Measurements from ENCODE around the gene OOSP4B.
"Not testable (repeated sequence)": the region's sequence is repeated elsewhere in the genome, so short reads cannot be mapped to it uniquely, and the experiment has no call there.

The OOSP4B gene

GRCh38 chr11:60016881-60017280 lies at the start of gene OOSP4B:
Gene OOSP4B, plus strand, starts transcription at chr11:60017181.
- no peaks in the 10 kb centered on the region for H3K27me3 ChIP-seq (ENCODE audit: insufficient read depth, low read length)
- no peaks in the 10 kb centered on the region for H3K9me3 ChIP-seq (ENCODE audit: low read length)
- H3K4me1 ChIP-seq (ENCODE audit: insufficient read depth, low read length) = no peaks in the 10 kb centered on the region
- H3K4me3 ChIP-seq (ENCODE audit: low read length) = no peak within 1 kb of the TSS
- H3K36me3 ChIP-seq (ENCODE audit: insufficient read depth, low read length) = no peaks in the 10 kb centered on the region
- no peak within 1 kb of the TSS for H2AFZ ChIP-seq (ENCODE audit: low read depth, low read length)

- Histone ChIP-seq H3K27me3 (ENCODE audit: insufficient read depth, low read length) (no peaks in the 10 kb centered on the region), H3K36me3 (ENCODE audit: insufficient read depth, low read length) (no peaks in the 10 kb centered on the region), H3K4me3 (ENCODE audit: low read length) (no peak overlapping the region), H3K9me3 (ENCODE audit: low read length) (no peaks in the 10 kb centered on the region), H3K4me1 (ENCODE audit: insufficient read depth, low read length) (no peaks in the 10 kb centered on the region), H2AFZ (ENCODE audit: low read depth, low read length) (no peak overlapping the region)
Observed at GRCh38 chr11:59967677-59968394, 49.1 kb upstream of the OOSP4B start.

GRCh38 chr11:59968395-59968783 lies 48.6 kb upstream of the OOSP4B start:
- no peaks in the 10 kb centered on the region for H3K9me3 ChIP-seq (ENCODE audit: low read length)
- H2AFZ ChIP-seq (ENCODE audit: low read depth, low read length) = no peak overlapping the region
- no peaks in the 10 kb centered on the region for H3K27me3 ChIP-seq (ENCODE audit: insufficient read depth, low read length)
- no peak overlapping the region for H3K4me3 ChIP-seq (ENCODE audit: low read length)
- no peaks in the 10 kb centered on the region for H3K36me3 ChIP-seq (ENCODE audit: insufficient read depth, low read length)
- no peaks in the 10 kb centered on the region for H3K4me1 ChIP-seq (ENCODE audit: insufficient read depth, low read length)

GRCh38 chr11:59973097-59973496 lies 43.9 kb upstream of the OOSP4B start:
- H3K9me3 ChIP-seq (ENCODE audit: low read length) = no peaks in the 10 kb centered on the region
- H3K36me3 ChIP-seq (ENCODE audit: insufficient read depth, low read length) = no peaks in the 10 kb centered on the region
- no peak overlapping the region for H2AFZ ChIP-seq (ENCODE audit: low read depth, low read length)
- no peak overlapping the region for H3K4me3 ChIP-seq (ENCODE audit: low read length)
- H3K4me1 ChIP-seq (ENCODE audit: insufficient read depth, low read length) = no peaks in the 10 kb centered on the region
- no peaks in the 10 kb centered on the region for H3K27me3 ChIP-seq (ENCODE audit: insufficient read depth, low read length)

- Histone ChIP-seq H3K4me3 (ENCODE audit: low read length) (no peak overlapping the region), H2AFZ (ENCODE audit: low read depth, low read length) (no peak overlapping the region), H3K36me3 (ENCODE audit: insufficient read depth, low read length) (no peaks in the 10 kb centered on the region), H3K4me1 (ENCODE audit: insufficient read depth, low read length) (no peaks in the 10 kb centered on the region), H3K9me3 (ENCODE audit: low read length) (no peaks in the 10 kb centered on the region), H3K27me3 (ENCODE audit: insufficient read depth, low read length) (no peaks in the 10 kb centered on the region)
Observed at GRCh38 chr11:59981106-59981770, 35.7 kb upstream of the OOSP4B start.

GRCh38 chr11:59982037-59982436 lies 34.9 kb upstream of the OOSP4B start:
- not testable (repeated sequence) for H3K4me3 ChIP-seq (ENCODE audit: low read length); H3K4me1 ChIP-seq (ENCODE audit: insufficient read depth, low read length)

GRCh38 chr11:59983212-59983611 lies 33.8 kb upstream of the OOSP4B start:
- H3K4me1 ChIP-seq (ENCODE audit: insufficient read depth, low read length) = no peaks in the 10 kb centered on the region
- no peak overlapping the region for H2AFZ ChIP-seq (ENCODE audit: low read depth, low read length)
- no peaks in the 10 kb centered on the region for H3K27me3 ChIP-seq (ENCODE audit: insufficient read depth, low read length)
- H3K4me3 ChIP-seq (ENCODE audit: low read length) = no peak overlapping the region
- H3K9me3 ChIP-seq (ENCODE audit: low read length) = no peaks in the 10 kb centered on the region
- H3K36me3 ChIP-seq (ENCODE audit: insufficient read depth, low read length) = no peaks in the 10 kb centered on the region

More at GRCh38 chr11:59982037-59982436, 34.9 kb upstream of the OOSP4B start:
- not testable (repeated sequence) for H2AFZ ChIP-seq (ENCODE audit: low read depth, low read length); H3K36me3 ChIP-seq (ENCODE audit: insufficient read depth, low read length); H3K9me3 ChIP-seq (ENCODE audit: low read length); H3K27me3 ChIP-seq (ENCODE audit: insufficient read depth, low read length)

GRCh38 chr11:59984368-59984767 lies 32.6 kb upstream of the OOSP4B start:
- Histone ChIP-seq H3K4me1 (ENCODE audit: insufficient read depth, low read length) (no peaks in the 10 kb centered on the region), H3K36me3 (ENCODE audit: insufficient read depth, low read length) (no peaks in the 10 kb centered on the region), H3K9me3 (ENCODE audit: low read length) (no peaks in the 10 kb centered on the region), H3K27me3 (ENCODE audit: insufficient read depth, low read length) (no peaks in the 10 kb centered on the region), H2AFZ (ENCODE audit: low read depth, low read length) (no peak overlapping the region), H3K4me3 (ENCODE audit: low read length) (no peak overlapping the region)

- no peak overlapping the region for H2AFZ ChIP-seq (ENCODE audit: low read depth, low read length)
- no peaks in the 10 kb centered on the region for H3K36me3 ChIP-seq (ENCODE audit: insufficient read depth, low read length)
- H3K27me3 ChIP-seq (ENCODE audit: insufficient read depth, low read length) = no peaks in the 10 kb centered on the region
- H3K4me1 ChIP-seq (ENCODE audit: insufficient read depth, low read length) = no peaks in the 10 kb centered on the region
- no peak overlapping the region for H3K4me3 ChIP-seq (ENCODE audit: low read length)
- no peaks in the 10 kb centered on the region for H3K9me3 ChIP-seq (ENCODE audit: low read length)
Observed at GRCh38 chr11:59990421-59990820, 26.6 kb upstream of the OOSP4B start.

- H3K9me3 ChIP-seq (ENCODE audit: low read length) = no peaks in the 10 kb centered on the region
- H3K27me3 ChIP-seq (ENCODE audit: insufficient read depth, low read length) = no peaks in the 10 kb centered on the region
- no peak overlapping the region for H3K4me3 ChIP-seq (ENCODE audit: low read length)
- H2AFZ ChIP-seq (ENCODE audit: low read depth, low read length) = no peak overlapping the region
- H3K4me1 ChIP-seq (ENCODE audit: insufficient read depth, low read length) = no peaks in the 10 kb centered on the region
- no peaks in the 10 kb centered on the region for H3K36me3 ChIP-seq (ENCODE audit: insufficient read depth, low read length)
Observed at GRCh38 chr11:59992425-59992824, 24.6 kb upstream of the OOSP4B start.

- no peaks in the 10 kb centered on the region for H3K4me1 ChIP-seq (ENCODE audit: insufficient read depth, low read length)
- no peak overlapping the region for H2AFZ ChIP-seq (ENCODE audit: low read depth, low read length)
- no peaks in the 10 kb centered on the region for H3K9me3 ChIP-seq (ENCODE audit: low read length)
- no peaks in the 10 kb centered on the region for H3K27me3 ChIP-seq (ENCODE audit: insufficient read depth, low read length)
- no peaks in the 10 kb centered on the region for H3K36me3 ChIP-seq (ENCODE audit: insufficient read depth, low read length)
- H3K4me3 ChIP-seq (ENCODE audit: low read length) = no peak overlapping the region
Observed at GRCh38 chr11:59997800-59998199, 19.2 kb upstream of the OOSP4B start.

GRCh38 chr11:59999691-60000090 lies 17.3 kb upstream of the OOSP4B start:
- Histone ChIP-seq H3K4me1 (ENCODE audit: insufficient read depth, low read length) (no peaks in the 10 kb centered on the region), H3K36me3 (ENCODE audit: insufficient read depth, low read length) (no peaks in the 10 kb centered on the region), H3K4me3 (ENCODE audit: low read length) (no peak overlapping the region), H2AFZ (ENCODE audit: low read depth, low read length) (no peak overlapping the region), H3K27me3 (ENCODE audit: insufficient read depth, low read length) (no peaks in the 10 kb centered on the region), H3K9me3 (ENCODE audit: low read length) (no peaks in the 10 kb centered on the region)

- Histone ChIP-seq H3K4me1 (ENCODE audit: insufficient read depth, low read length) (no peaks in the 10 kb centered on the region), H3K9me3 (ENCODE audit: low read length) (no peaks in the 10 kb centered on the region), H3K36me3 (ENCODE audit: insufficient read depth, low read length) (no peaks in the 10 kb centered on the region), H3K4me3 (ENCODE audit: low read length) (no peak overlapping the region), H3K27me3 (ENCODE audit: insufficient read depth, low read length) (no peaks in the 10 kb centered on the region), H2AFZ (ENCODE audit: low read depth, low read length) (no peak overlapping the region)
Observed at GRCh38 chr11:60003729-60004128, 13.3 kb upstream of the OOSP4B start.

- Histone ChIP-seq H3K4me3 (ENCODE audit: low read length) (no peak overlapping the region), H3K4me1 (ENCODE audit: insufficient read depth, low read length) (no peaks in the 10 kb centered on the region), H3K9me3 (ENCODE audit: low read length) (no peaks in the 10 kb centered on the region), H3K36me3 (ENCODE audit: insufficient read depth, low read length) (no peaks in the 10 kb centered on the region), H3K27me3 (ENCODE audit: insufficient read depth, low read length) (no peaks in the 10 kb centered on the region), H2AFZ (ENCODE audit: low read depth, low read length) (no peak overlapping the region)
Observed at GRCh38 chr11:60005360-60005759, 11.6 kb upstream of the OOSP4B start.
